NCI-H748 (cell line): ENCODE data around the gene GLIS2.
A peak's percentile ranks its signal among the peaks of the same experiment; 100 is the strongest.
"Not testable (repeated sequence)": the region's sequence is repeated elsewhere in the genome, so short reads cannot be mapped to it uniquely, and the experiment has no call there.

ENCODE experiments used
- DNase-seq: peaks from one replicate; lab custom pipeline; 2025; ENCODE audit not compliant: unreplicated experiment; lab: John Stamatoyannopoulos, UW

The GLIS2 gene

DNA sequence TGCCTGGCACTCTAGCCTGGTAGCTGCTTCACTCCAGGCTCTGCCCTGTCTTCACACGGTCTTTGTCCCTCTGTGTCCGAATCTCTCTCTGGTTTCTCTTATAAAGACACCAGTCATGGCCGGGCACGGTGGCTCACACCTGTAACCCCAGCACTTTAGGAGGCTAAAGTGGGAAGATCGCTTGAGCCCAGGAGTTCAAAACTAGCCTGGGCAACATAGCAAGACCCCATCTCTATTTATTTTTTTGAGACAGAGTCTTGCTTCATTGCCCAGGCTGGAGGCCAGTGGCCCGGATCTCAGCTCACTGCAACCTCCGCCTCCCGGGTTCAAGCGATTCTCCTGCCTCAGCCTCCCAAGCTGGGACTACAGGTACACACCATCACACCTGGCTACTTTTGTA, 17.8 kb downstream of the GLIS2 start:
- not testable (repeated sequence) for DNase-seq

DNA sequence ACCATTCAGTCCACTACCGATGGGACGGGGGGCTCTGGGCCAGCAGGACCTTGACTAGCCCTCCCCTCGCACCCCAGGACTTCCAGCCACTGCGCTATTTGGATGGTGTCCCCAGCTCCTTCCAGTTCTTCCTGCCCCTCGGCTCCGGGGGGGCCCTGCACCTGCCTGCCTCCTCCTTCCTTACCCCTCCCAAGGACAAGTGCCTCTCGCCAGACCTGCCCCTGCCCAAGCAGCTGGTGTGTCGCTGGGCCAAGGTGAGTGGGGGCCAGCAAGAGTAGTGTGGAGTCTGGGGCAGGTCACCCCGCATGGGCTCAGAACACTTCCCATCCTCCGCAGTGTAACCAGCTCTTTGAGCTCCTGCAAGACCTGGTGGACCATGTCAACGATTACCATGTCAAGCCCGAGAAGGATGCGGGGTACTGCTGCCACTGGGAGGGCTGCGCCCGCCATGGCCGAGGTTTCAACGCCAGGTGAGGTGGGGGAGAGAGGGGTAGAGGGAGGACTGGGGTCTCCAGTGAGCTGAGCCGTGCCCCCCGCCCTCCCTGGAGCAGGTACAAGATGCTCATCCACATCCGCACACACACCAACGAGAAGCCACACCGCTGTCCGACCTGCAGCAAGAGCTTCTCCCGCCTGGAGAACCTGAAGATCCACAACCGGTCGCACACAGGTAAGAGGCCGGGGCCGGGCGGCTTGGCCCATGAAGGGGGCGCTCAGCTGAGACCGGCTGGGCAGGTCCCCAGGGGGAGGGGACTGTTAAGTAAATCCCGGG, 19.0 kb downstream of the GLIS2 start:
- no peak for DNase-seq

DNA sequence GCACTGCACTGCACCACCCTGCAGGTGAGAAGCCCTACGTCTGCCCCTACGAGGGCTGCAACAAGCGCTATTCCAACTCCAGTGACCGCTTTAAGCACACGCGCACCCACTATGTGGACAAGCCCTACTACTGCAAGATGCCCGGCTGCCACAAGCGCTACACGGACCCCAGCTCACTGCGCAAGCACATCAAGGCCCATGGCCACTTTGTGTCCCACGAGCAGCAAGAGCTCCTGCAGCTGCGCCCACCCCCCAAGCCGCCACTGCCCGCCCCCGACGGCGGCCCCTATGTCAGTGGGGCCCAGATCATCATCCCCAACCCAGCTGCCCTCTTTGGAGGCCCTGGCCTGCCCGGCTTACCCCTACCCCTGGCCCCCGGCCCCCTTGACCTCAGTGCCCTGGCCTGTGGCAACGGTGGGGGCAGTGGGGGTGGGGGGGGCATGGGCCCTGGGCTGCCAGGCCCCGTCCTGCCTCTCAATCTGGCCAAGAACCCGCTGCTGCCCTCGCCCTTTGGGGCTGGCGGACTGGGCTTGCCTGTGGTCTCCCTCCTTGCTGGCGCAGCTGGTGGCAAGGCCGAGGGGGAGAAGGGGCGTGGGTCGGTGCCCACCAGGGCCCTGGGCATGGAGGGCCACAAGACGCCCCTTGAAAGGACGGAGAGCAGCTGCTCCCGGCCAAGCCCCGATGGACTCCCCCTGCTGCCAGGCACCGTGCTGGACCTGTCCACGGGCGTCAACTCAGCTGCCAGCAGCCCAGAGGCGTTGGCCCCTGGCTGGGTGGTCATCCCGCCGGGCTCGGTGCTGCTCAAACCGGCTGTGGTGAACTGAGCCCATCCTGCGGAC, 21.1 kb downstream of the GLIS2 start:
- no peak for DNase-seq

DNA sequence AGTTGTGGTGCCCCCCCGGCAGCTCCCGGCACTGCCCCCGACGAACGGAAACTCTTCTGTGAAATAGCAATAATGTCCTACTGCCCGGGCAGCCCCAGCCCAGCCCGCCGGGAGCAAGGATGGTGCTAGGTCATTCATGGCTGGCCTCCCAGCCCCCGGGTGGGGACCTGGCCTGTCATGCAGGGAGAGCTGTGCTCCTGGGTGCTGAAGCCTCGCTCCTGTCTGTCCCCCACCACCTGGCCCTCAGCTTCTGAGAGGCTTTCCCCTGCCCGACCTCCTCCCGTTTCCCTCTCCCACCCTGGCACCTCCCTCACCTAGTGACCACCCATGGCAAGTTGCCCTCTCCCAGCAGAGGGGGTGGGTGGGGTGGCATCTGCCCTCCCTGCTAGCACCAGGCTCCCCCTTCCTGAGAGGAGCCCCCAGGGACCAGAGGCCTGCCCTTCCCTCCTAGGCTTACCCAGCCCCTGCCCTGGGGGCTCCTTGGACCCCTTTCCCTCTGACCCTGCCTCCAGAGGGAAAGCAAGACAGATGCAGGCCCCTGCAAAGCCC, 21.7 kb downstream of the GLIS2 start:
- no peak for DNase-seq

DNA sequence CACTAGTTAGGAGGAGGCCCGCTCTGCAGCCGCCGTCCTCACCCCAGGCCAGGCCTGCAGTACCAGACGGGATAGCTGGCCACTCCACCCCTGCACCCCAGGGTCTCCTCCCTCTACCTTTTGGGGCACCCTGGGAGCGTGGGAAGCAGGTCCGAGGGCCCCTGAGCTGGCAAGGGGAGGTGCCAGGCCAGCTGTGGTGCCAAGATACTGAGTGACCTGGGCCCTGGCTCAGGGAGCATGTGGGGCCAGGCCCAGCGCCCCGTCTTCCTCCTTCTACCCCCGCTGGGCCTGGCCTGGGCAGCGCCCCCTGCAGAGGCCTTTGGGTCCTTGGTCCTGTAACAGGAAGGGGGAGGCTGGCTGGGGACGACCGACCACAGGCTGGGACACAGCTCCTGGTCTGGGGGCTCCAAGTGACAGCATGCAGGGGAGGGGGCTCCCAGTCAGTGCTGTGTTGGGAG, 22.3 kb downstream of the GLIS2 start:
- DNase-seq: no peak

DNA sequence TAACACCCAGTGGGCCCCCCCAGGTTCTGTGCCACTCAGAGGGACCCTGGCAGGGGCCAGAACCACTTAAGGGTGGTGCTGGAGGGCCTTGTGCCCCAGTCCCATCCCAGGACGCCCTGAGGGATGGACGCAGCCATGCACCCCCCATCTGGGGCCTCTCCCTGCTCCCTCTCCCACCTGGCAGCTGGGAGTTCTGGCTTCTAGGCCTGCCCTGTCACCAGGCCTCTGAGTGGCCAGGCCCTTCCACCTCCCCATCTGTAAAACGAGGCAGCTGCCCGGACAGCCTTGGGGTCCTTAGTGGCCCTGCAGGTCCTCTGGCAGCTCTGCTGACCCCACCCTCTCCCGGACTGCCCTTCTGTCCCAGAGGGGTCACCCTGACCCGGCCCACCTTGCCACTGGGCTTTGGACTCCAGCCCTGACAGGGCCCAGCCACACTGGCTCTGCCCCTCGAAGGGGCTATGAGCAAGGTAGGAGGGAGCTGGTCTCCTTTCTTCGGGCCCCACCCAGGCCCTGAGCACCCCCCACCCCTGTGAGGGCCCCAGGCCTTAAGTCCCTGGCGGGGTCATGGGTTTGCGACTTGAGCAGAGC, 22.9 kb downstream of the GLIS2 start:
- no peak for DNase-seq

DNA sequence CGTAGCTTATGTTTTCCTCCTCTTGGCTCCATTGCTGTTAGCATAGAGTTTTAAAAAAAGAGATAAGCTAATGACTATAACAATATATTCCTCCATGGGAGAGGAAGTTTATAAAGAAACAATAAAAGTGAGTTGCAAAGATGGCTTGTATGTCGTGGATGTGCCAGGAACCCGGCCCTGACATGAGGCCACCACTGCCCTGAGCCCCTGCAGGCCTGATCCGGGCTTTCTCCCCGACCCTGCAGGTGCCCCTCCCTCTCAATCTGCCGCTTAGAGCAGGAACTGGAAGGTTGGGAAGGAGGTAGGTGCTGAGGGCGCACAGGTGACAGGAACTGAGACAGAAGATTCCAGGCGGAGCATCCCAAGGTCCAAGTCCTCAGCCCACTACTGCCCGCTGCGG, 23.6 kb downstream of the GLIS2 start:
- DNase-seq: no peak

DNA sequence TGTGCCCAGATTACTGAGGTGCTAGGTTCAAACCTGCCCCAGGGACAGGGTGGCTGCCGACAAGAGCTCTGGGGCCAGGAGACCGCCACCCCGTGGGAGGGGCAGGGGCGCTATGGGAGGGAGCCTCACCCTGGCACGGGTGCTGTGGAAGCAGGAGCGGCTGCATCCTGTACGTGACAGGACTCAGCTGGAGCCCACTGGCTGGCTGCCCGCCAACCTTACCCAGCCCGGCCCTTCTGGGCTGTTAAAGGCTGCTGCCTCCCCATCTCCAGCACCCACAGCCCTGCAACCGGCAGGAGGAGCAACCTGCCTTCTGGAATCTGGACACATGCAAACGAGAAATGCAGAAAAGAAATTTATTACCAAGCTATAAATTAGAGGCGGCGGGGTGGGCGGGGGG, 24.0 kb downstream of the GLIS2 start:
- DNase-seq: peak; percentile 52

DNA sequence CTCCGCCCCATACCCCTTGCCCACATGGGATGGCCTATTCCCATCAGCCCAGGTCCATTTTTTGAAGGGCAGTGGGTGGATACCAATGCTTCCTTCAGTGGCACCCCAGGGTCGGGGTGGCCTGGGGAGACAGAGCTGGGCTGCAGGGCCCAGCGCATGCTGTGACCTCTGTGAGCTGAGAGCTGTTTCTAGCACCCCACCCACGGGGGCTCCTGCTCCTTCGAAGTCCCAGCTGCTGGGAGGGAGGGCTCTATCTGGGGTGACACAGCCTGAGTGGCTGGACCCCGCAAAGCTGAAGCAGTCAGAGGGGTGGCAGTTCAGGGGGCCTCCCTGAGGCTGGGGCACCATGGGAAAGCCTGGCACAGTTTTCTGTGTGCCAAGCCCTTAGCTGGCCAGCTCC, 24.6 kb downstream of the GLIS2 start:
- no peak for DNase-seq

DNA sequence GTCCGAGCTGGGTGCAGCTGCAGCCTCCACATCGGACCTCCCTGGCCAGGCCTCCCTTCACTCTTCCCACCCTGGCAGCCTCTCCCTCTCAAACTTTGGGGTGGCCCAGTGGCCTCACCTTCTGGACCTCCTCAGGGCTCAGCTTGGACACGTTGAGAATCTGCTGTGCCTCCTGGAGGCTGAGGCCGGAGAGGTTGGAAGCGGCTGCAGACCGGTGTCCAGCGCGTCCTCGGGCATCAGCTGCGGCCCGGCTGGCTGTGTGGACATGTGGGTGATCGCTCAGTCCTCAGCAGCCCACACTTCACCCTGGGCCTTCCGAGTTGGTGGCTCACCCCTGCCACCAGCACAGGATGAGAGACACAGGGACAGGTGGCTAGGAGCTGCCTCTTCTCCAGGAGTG, 25.4 kb downstream of the GLIS2 start:
- no peak for DNase-seq

DNA sequence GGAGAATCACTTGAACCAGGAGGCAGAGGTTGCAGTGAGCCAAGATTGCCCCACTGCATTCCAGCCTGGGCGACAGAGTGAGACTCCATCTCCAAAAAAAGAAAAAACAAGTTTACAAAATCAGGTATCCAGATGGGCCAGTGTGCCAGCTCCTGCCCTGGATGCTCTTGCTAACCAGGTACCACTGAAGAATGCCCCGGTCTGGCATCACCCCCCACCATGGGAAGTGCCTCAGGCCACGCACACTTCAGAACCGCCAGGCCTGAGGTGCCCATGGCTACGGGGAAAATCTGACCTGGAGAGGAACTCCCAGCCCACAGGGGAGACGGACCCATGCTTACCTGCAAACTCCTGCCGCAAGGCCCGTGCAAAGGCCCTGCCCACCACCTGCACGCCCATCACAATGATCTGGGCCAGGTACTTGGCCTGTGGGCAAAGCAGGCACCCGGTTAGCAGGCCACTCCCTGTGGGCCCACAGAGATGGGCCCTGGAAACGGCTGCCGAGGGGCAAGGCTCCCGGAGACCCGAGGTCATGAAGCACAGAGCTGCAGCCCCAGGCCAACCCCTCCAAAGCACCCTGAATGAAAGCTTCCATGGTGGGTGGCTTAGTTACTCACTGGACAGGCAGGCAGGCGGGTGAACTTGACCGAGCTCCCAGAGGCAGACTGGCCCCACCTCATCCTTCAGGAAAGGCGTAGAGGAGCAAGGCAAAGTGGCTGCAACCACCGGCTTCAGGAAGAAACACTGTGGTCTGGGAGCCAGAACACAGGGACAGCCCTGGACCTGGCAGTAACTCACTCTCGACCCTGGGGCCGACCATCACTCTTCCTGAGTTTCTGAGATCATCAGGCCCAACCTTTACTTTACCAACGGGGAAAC, 27.2 kb downstream of the GLIS2 start:
- no peak for DNase-seq

DNA sequence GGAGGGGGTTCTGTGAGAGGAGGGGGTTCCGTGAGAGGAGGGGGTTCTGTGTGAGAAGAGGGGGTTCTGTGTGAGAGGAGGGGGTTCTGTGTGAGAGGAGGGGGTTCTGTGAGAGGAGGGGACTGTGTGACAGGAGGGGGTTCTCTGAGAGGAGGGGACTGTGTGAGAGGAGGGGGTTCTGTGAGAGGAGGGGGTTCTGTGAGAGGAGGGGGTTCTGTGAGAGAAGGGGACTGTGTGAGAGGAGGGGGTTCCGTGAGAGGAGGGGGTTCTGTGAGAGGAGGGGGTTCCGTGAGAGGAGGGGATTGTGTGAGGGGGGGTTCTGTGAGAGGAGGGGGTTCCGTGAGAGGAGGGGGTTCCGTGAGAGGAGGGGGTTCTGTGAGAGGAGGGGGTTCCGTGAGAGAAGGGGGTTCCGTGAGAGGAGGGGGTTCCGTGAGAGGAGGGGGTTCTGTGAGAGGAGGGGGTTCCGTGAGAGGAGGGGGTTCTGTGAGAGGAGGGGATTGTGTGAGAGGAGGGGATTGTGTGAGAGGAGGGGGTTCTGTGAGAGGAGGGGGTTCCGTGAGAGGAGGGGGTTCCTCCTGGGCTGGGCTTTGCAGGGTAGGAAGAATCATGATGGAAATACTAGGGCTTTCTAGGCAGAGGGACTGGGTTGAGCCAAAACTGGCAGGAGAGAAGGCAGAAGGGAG, 28.6 kb downstream of the GLIS2 start:
- DNase-seq: not testable (repeated sequence)

DNA sequence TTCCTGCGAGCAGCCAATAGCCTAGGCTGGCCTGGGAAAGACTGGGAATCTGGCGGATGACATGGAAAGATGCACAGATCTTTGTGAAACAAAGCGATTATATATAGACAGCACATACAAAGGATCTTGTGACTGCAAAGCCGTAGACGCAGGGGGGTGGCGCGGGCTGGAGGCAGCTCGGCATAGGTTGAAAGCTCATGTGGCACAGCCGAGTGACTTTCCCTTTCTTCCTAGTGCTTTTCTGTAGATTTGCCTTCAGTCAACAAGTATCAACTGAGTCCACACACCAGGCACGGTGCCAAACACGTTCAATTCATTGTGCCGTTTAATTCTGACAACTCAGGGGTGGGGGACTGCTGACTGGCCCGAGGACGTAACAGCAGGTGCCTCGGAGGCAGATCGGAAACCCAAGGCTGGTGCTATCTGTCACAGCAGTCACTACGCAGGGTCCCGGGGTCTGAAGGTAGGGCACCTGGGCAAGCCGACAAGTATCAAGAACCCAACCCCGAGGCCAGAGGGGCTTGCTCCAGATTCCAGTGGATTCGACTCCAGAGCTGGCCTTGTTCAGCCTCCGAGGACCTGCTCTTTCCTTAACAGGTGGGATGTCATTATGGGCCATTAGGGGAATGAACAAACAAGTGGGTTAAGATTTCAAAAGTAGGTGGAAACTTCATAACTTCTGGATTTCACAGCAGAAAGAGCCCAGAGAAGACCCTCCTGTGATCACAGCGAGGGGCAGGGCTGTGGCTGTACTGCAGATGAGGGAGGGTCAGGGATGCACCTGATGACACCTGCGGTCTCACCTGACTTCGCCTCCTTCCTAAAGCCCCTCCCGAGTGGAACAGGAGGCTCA, 29.3 kb downstream of the GLIS2 start:
- peak; percentile 79 for DNase-seq

DNA sequence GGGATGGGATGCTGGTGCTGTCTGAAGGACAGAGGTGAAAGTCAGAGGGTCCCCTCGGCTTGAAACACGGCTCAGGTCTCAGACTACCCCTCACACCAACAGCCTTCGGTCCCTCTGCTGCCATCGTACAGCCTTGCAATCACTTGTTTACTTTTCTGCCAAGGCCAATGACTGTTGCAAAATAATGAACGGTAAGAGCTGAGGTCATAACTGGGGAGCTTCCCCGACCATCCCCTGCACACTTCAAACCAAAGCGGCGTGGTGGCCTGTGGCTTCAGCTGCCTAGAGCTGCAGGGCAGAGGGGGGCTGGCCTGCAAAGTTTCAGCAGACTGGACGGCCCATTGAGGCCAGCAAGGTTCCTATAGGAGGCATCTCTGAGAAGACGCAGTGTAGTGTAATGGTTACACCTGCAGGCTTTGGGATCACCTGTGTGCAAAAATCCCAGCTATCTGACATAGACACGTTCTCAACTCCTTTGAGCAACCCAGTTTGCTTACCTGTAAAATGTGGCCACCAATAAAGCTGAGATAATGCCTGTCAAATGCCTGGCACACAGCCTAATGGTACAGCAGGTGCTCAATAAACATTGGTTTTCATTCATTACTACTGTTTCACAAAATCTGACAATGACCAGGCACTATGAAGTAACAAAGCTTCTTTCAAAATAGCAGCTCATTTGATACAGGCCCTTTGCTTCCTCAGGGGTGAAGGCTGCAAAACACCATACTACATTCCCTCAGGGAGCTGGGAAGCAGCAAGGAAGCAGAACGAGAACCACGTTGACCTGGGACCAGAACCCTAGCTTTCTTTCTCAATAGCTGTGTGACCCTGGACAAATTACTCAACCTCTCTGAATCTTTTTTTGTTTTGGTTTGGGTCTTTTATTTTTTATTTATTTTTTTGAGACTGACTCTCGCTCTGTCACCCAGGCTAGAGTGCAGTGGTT, 30.2 kb downstream of the GLIS2 start:
- DNase-seq: peak; percentile 37

DNA sequence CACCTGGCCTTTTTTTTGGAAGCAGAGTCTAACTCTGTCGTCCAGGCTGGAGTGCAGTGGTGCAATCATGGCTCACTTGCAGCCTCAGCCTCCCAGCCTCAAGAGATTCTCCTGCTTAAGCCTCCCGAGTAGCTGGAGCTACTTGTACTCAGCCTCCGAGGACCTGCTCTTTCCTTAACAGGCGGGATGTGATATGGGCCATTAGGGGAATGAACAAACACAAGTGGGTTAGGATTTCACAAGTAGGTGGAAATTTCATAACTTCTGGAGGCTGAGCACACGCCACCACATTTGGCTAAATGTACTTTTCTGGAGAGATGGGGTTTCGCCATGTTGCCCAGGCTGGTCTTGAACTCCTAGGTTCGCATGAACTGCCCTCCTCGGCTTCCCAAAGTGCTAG, 31.1 kb downstream of the GLIS2 start:
- no peak for DNase-seq

DNA sequence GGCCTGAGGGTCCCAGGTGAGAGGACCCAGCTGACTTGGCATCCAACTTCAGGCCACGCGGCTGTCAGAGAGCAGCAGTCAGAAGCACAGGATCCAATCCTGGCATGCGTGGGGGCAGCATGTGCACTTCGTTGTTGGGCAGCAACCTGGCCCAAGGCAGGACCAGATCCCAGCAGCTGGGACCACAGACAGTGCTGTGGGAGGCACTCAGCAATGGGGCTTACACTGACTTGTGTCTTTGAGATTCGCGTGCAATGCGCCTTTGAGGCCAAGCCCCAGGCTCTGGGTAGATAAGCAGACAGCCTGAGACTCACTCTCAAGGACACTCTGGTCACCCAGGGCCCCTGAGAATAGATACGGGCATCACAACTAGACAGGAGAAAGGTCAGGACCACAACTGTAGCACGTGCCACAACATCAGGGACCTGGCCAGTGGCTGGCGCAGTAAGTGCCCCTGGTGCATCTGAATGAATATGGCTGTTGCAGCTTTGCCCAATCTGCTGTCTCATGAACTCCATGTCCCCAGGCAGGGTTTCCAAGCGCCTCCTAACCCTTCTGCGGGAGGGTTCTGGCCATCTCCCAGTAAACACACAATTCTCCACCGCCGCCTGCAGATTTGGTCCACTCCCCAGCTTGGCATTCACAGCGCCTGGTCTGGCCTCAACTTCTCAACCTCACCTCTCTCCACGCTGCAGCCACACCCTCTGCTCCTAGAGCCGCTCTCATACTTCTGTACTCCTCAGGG, 32.1 kb downstream of the GLIS2 start:
- DNase-seq: no peak

DNA sequence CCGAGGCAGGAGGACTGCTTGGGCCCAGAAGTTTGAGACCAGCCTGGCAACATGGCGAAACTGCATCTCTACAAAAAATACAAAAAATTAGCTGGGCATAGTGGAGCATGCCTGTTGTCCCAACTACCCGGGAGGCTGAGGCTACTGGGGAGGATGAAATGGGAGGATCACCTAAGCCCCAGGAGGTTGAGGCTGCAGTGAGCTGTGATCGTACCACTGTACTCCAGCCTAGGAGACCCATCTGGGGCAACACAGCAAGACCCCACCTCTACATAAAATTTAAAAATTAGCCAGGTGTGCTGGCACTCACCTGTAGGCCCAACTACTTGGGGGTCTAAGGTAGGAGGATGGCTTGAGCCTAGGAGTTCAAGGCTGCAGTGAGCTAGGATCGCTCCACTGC, 33.5 kb downstream of the GLIS2 start:
- no peak for DNase-seq
